HEK293T (cell line): ENCODE data around the gene FAF2.

Experiments
- CTBP1 ChIP-seq: fragments of 450-650 bp; IDR thresholded peaks from 2 replicates; pipeline ENCODE4 v1.6.1; 2016; ENCODE audit warnings: borderline replicate concordance
- FOXA1 ChIP-seq: fragments of 450-650 bp; IDR thresholded peaks from 2 replicates; pipeline ENCODE4 v1.6.1; 2016; ENCODE audit warnings: mild to moderate bottlenecking
- FOXK2 ChIP-seq: fragments of 450-650 bp; IDR thresholded peaks from 2 replicates; pipeline ENCODE4 v1.6.1; 2016; ENCODE audit warnings: mild to moderate bottlenecking
- FOXM1 ChIP-seq: fragments of 450-650 bp; IDR thresholded peaks from 2 replicates; pipeline ENCODE4 v1.6.1; 2017; ENCODE audit warnings: mild to moderate bottlenecking, borderline replicate concordance
- SP1 ChIP-seq: fragments of 450-650 bp; IDR thresholded peaks from 2 replicates; pipeline ENCODE4 v1.6.1; 2017
- ZNF384 ChIP-seq: fragments of 450-650 bp; IDR thresholded peaks from 2 replicates; pipeline ENCODE4 v1.6.1; 2016
- TF ChIP-seq, protein P1 (sequence below): fragments of 450-650 bp; IDR thresholded peaks from 2 replicates; pipeline ENCODE4 v1.6.1; 2016

GRCh38 chr5:176469296-176469695 lies 21.1 kb downstream of the FAF2 start:
- no peak for TF ChIP-seq CTBP1
- no peak for TF ChIP-seq SP1
- no peak for TF ChIP-seq FOXK2
- TF ChIP-seq ZNF384, result no peak
- TF ChIP-seq, protein P1, sequence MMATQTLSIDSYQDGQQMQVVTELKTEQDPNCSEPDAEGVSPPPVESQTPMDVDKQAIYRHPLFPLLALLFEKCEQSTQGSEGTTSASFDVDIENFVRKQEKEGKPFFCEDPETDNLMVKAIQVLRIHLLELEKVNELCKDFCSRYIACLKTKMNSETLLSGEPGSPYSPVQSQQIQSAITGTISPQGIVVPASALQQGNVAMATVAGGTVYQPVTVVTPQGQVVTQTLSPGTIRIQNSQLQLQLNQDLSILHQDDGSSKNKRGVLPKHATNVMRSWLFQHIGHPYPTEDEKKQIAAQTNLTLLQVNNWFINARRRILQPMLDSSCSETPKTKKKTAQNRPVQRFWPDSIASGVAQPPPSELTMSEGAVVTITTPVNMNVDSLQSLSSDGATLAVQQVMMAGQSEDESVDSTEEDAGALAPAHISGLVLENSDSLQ, result no peak
- no peak for TF ChIP-seq FOXA1
- no peak for TF ChIP-seq FOXM1
